ENCODE data around the gene ENKUR. TPM values are rescaled to one million over a fixed set of nuclear protein-coding genes. Genes with fewer than 3 reads are reported as not detected.

ENKUR gene
- total and polyA plus RNA-seq, 7 experiments from 2014 or later, result 0.19 TPM; not detected in 6

- peaks cover 7 to 32% (median 19%) of the 10 kb centered on the region in 7 donors for H3K4me1 Mint-ChIP-seq
- Histone ChIP-seq H3K4me3 (ENCODE audit: low read length) (no peak overlapping the region), H3K27me3 (ENCODE audit: control insufficient read depth in 2 of 2, insufficient read depth in 2 of 2, low read length in 2 of 2) (no peaks in the 10 kb centered on the region), H3K36me3 (ENCODE audit: control insufficient read depth in 2 of 3, insufficient read depth in 3 of 3, low read length in 3 of 3) (no peaks in the 10 kb centered on the region), H3K9me3 (ENCODE audit: control insufficient read depth in 2 of 3, low read length in 3 of 3) (no peaks in the 10 kb centered on the region), H3K4me1 (ENCODE audit: control insufficient read depth in 2 of 2, insufficient read depth in 2 of 2, low read length in 2 of 2) (peaks cover 4 to 6% of the 10 kb centered on the region in 2 donors), H3K27ac (ENCODE audit: low read depth, low read length) (no peak overlapping the region)
- ATAC-seq (no peak), DNase-seq (no peak)
- no peaks in the 10 kb centered on the region for H3K27me3 Mint-ChIP-seq
- ChIA-PET CTCF (no interaction called here), POLR2A (no interaction called here)
- H3K4me3 Mint-ChIP-seq, result peak overlapping the region in 1 of 10 donors; percentile 83
- H3K27ac Mint-ChIP-seq, result peak overlapping the region in 2 of 9 donors; percentile 28 to 84
- H3K36me3 Mint-ChIP-seq, result no peaks in the 10 kb centered on the region
- H3K9me3 Mint-ChIP-seq, result peaks cover 0 to 1% (median 0%) of the 10 kb centered on the region in 11 donors
- intact Hi-C loops (cut with micrococcal nuclease), result loop anchor here (5.0 kb wide), 2 partner anchors 132 to 328 kb away; no protein-coding TSS in a partner anchor
Measured at GRCh38 chr10:24950439-24950838, 65.5 kb downstream of the ENKUR start.

- POLR2A ChIA-PET, result no interaction called here
- Histone ChIP-seq H3K4me3 (ENCODE audit: low read length) (no peak overlapping the region), H3K4me1 (ENCODE audit: control insufficient read depth in 2 of 2, insufficient read depth in 2 of 2, low read length in 2 of 2) (peaks cover 4 to 6% of the 10 kb centered on the region in 2 donors), H3K27ac (ENCODE audit: low read depth, low read length) (no peak overlapping the region), H3K9me3 (ENCODE audit: control insufficient read depth in 2 of 3, low read length in 3 of 3) (no peaks in the 10 kb centered on the region), H3K27me3 (ENCODE audit: control insufficient read depth in 2 of 2, insufficient read depth in 2 of 2, low read length in 2 of 2) (no peaks in the 10 kb centered on the region), H3K36me3 (ENCODE audit: control insufficient read depth in 2 of 3, insufficient read depth in 3 of 3, low read length in 3 of 3) (no peaks in the 10 kb centered on the region)
- Mint-ChIP-seq H3K9me3 (peaks cover 0 to 1% (median 0%) of the 10 kb centered on the region in 11 donors), H3K27ac (peak overlapping the region in 2 of 9 donors; percentile 26 to 84), H3K4me1 (peaks cover 7 to 32% (median 20%) of the 10 kb centered on the region in 7 donors), H3K4me3 (no peak overlapping the region), H3K27me3 (no peaks in the 10 kb centered on the region), H3K36me3 (no peaks in the 10 kb centered on the region)
- intact Hi-C loops (cut with micrococcal nuclease), result loop anchor here (5.0 kb wide), 2 partner anchors 133 to 327 kb away; no protein-coding TSS in a partner anchor
- CTCF ChIA-PET, result no interaction called here
- DNase-seq (no peak), ATAC-seq (no peak)
Measured at GRCh38 chr10:24949616-24950015, 66.3 kb downstream of the ENKUR start.

- Mint-ChIP-seq H3K27ac (peak overlapping the region in 4 of 9 donors; percentile 0 to 69 (median 66)), H3K4me3 (no peak overlapping the region), H3K36me3 (no peaks in the 10 kb centered on the region), H3K4me1 (peaks cover 4 to 18% (median 10%) of the 10 kb centered on the region in 7 donors), H3K9me3 (peaks cover 0 to 1% (median 0%) of the 10 kb centered on the region in 11 donors), H3K27me3 (no peaks in the 10 kb centered on the region)
- no peak for DNase-seq
- POLR2A ChIA-PET, result interaction anchor here (0.7 kb wide), 1 partner anchor 12 kb away, joined by 3 read pairs; no protein-coding TSS in a partner anchor
- CTCF ChIA-PET, result interaction anchor here (0.6 kb wide), 1 partner anchor 304 kb away, joined by 4 read pairs; no protein-coding TSS in a partner anchor
- no peak overlapping the region for H3K4me3 ChIP-seq (ENCODE audit: low read length)
- no peaks in the 10 kb centered on the region for H3K36me3 ChIP-seq (ENCODE audit: control insufficient read depth in 2 of 3, insufficient read depth in 3 of 3, low read length in 3 of 3)
- no peaks in the 10 kb centered on the region for H3K27me3 ChIP-seq (ENCODE audit: control insufficient read depth in 2 of 2, insufficient read depth in 2 of 2, low read length in 2 of 2)
- no peak for ATAC-seq
- H3K4me1 ChIP-seq (ENCODE audit: control insufficient read depth in 2 of 2, insufficient read depth in 2 of 2, low read length in 2 of 2), result no peaks in the 10 kb centered on the region
- no peak overlapping the region for H3K27ac ChIP-seq (ENCODE audit: low read depth, low read length)
- intact Hi-C loops (cut with micrococcal nuclease), result no loop called here
- no peaks in the 10 kb centered on the region for H3K9me3 ChIP-seq (ENCODE audit: control insufficient read depth in 2 of 3, low read length in 3 of 3)
Measured at GRCh38 chr10:24947304-24948097, 68.5 kb downstream of the ENKUR start.

- intact Hi-C loops (cut with micrococcal nuclease), result no loop called here
- Mint-ChIP-seq H3K4me1 (peaks cover 0 to 11% (median 3%) of the 10 kb centered on the region in 7 donors), H3K9me3 (peaks cover 0 to 1% (median 0%) of the 10 kb centered on the region in 11 donors)
Measured at GRCh38 chr10:24944512-24945255, 71.3 kb downstream of the ENKUR start.

GRCh38 chr10:24938525-24938924, 77.4 kb downstream of the ENKUR start:
- ChIA-PET POLR2A (no interaction called here), CTCF (no interaction called here)
- H3K9me3 ChIP-seq (ENCODE audit: control insufficient read depth in 2 of 3, low read length in 3 of 3), result no peaks in the 10 kb centered on the region
- no peak overlapping the region for H3K27ac ChIP-seq (ENCODE audit: low read depth, low read length)
- DNase-seq (no peak), ATAC-seq (no peak)
- H3K27me3 ChIP-seq (ENCODE audit: control insufficient read depth in 2 of 2, insufficient read depth in 2 of 2, low read length in 2 of 2), result no peaks in the 10 kb centered on the region
- H3K4me3 ChIP-seq (ENCODE audit: low read length), result no peak overlapping the region
- no peaks in the 10 kb centered on the region for H3K36me3 ChIP-seq (ENCODE audit: control insufficient read depth in 2 of 3, insufficient read depth in 3 of 3, low read length in 3 of 3)
- H3K27me3 Mint-ChIP-seq, result no peaks in the 10 kb centered on the region
- H3K9me3 Mint-ChIP-seq, result no peaks in the 10 kb centered on the region
- peaks cover 0 to 6% (median 0%) of the 10 kb centered on the region in 7 donors for H3K4me1 Mint-ChIP-seq
- no peak overlapping the region for H3K4me3 Mint-ChIP-seq
- peaks cover 0 to 4% (median 0%) of the 10 kb centered on the region in 5 donors for H3K36me3 Mint-ChIP-seq
- no peaks in the 10 kb centered on the region for H3K4me1 ChIP-seq (ENCODE audit: control insufficient read depth in 2 of 2, insufficient read depth in 2 of 2, low read length in 2 of 2)
- H3K27ac Mint-ChIP-seq, result no peak overlapping the region
- intact Hi-C loops (cut with micrococcal nuclease), result no loop called here

More at GRCh38 chr10:24944512-24945255, 71.3 kb downstream of the ENKUR start:
- DNase-seq (no peak), ATAC-seq (no peak)
- Histone ChIP-seq H3K9me3 (ENCODE audit: control insufficient read depth in 2 of 3, low read length in 3 of 3) (no peaks in the 10 kb centered on the region), H3K36me3 (ENCODE audit: control insufficient read depth in 2 of 3, insufficient read depth in 3 of 3, low read length in 3 of 3) (no peaks in the 10 kb centered on the region), H3K4me1 (ENCODE audit: control insufficient read depth in 2 of 2, insufficient read depth in 2 of 2, low read length in 2 of 2) (no peaks in the 10 kb centered on the region), H3K27ac (ENCODE audit: low read depth, low read length) (no peak overlapping the region), H3K4me3 (ENCODE audit: low read length) (no peak overlapping the region), H3K27me3 (ENCODE audit: control insufficient read depth in 2 of 2, insufficient read depth in 2 of 2, low read length in 2 of 2) (no peaks in the 10 kb centered on the region)
- H3K27me3 Mint-ChIP-seq, result no peaks in the 10 kb centered on the region
- no peaks in the 10 kb centered on the region for H3K36me3 Mint-ChIP-seq
- peak overlapping the region in 2 of 9 donors; percentile 29 to 42 for H3K27ac Mint-ChIP-seq
- ChIA-PET POLR2A (interaction anchor here (1.0 kb wide), 1 partner anchor 14 kb away, joined by 3 read pairs; no protein-coding TSS in a partner anchor), CTCF (no interaction called here)
- H3K4me3 Mint-ChIP-seq, result no peak overlapping the region

- CTCF ChIA-PET, result no interaction called here
- Mint-ChIP-seq H3K4me1 (peaks cover 0 to 6% (median 0%) of the 10 kb centered on the region in 7 donors), H3K36me3 (peaks cover 0 to 4% (median 0%) of the 10 kb centered on the region in 5 donors), H3K9me3 (no peaks in the 10 kb centered on the region), H3K27ac (no peak overlapping the region), H3K4me3 (peak overlapping the region in 1 of 10 donors; percentile 34), H3K27me3 (no peaks in the 10 kb centered on the region)
- ATAC-seq (no peak), DNase-seq (no peak)
- intact Hi-C loops (cut with micrococcal nuclease), result no loop called here
- Histone ChIP-seq H3K9me3 (ENCODE audit: control insufficient read depth in 2 of 3, low read length in 3 of 3) (no peaks in the 10 kb centered on the region), H3K27ac (ENCODE audit: low read depth, low read length) (no peak overlapping the region), H3K4me3 (ENCODE audit: low read length) (no peak overlapping the region), H3K4me1 (ENCODE audit: control insufficient read depth in 2 of 2, insufficient read depth in 2 of 2, low read length in 2 of 2) (no peaks in the 10 kb centered on the region), H3K27me3 (ENCODE audit: control insufficient read depth in 2 of 2, insufficient read depth in 2 of 2, low read length in 2 of 2) (no peaks in the 10 kb centered on the region), H3K36me3 (ENCODE audit: control insufficient read depth in 2 of 3, insufficient read depth in 3 of 3, low read length in 3 of 3) (no peaks in the 10 kb centered on the region)
- POLR2A ChIA-PET, result no interaction called here
Measured at GRCh38 chr10:24938076-24938475, 77.9 kb downstream of the ENKUR start.

All from naive thymus-derived CD4-positive, alpha-beta T cell (primary cell).